Testis (tissue), 3 donors: ENCODE data around the gene PPP1R13B. TPM values are rescaled to one million over a fixed set of nuclear protein-coding genes. Genes with fewer than 3 reads are reported as not detected.

ENCODE experiments used
- DNase-seq: peaks from one replicate; pipeline ENCODE4 v3.0.0-alpha.2; 2019
- H3K27ac ChIP-seq, 2 donors: fragments of 200-600 bp; sonication (generic); one replicate each; pipeline ENCODE4 v1.5.1; 2019
- H3K27me3 ChIP-seq: fragments of 200-600 bp; sonication (generic); one replicate; pipeline ENCODE4 v1.5.1; 2019
- H3K36me3 ChIP-seq: fragments of 200-600 bp; sonication (generic); one replicate; pipeline ENCODE4 v1.5.1; 2017; ENCODE audit warnings: low read depth; ENCODE audit errors: missing control alignments
- H3K4me1 ChIP-seq: fragments of 200-600 bp; sonication (generic); one replicate; pipeline ENCODE4 v1.5.1; 2019
- H3K4me3 ChIP-seq, 2 donors: fragments of 200-600 bp; sonication (generic); one replicate each; pipeline ENCODE4 v1.5.1; 2017 to 2019
- H3K9me3 ChIP-seq: fragments of 200-600 bp; sonication (generic); one replicate; pipeline ENCODE4 v1.5.1; 2017
- CTCF ChIP-seq, 3 experiments: fragments of 450-650 bp in 2 of 3; fragments of 200-600 bp in 1 of 3; sonication (generic) in 1 of 3; IDR thresholded peaks; one replicate each; pipeline ENCODE4 v1.5.1; 2016 to 2019; ENCODE audit warnings: antibody characterized with exemption in 3 of 3, mild to moderate bottlenecking in 2 of 3, moderate library complexity in 1 of 3
- POLR2A ChIP-seq: fragments of 450-650 bp; IDR thresholded peaks from one replicate; pipeline ENCODE4 v1.6.1; 2017; ENCODE audit warnings: antibody characterized with exemption, mild to moderate bottlenecking, moderate library complexity
- WGBS, 2 donors: methylation state at CpG; one replicate each; pipeline ENCODE4 v1.1.5; 2018; 5-methylcytosine and 5-hydroxymethylcytosine counted together
- intact Hi-C: fragments of 100-400 bp; cut with DNase I; formaldehyde crosslinking; loops from one replicate; pipeline ENCODE4 v1.15.1; 2023; ENCODE audit warnings: low total_unique reads
- polyA plus RNA-seq: library from polyadenylated mRNA; stranded (reverse); fragments of 350-450 nt; fragmentation: Illumina TruSeq; extraction: RNeasy Lipid Tissue Mini Kit (QIAGEN cat#74804); gene quantifications from one replicate; pipeline ENCODE4 v1.2.3, GENCODE V29; 2014; ENCODE audit warnings: low read depth, low replicate concordance; ENCODE audit not compliant: insufficient read depth
- total RNA-seq, 2 donors: library from RNA; depleted of rRNA; stranded (reverse); fragments of >200 nt; gene quantifications; one replicate each; pipeline ENCODE4 v1.2.3, GENCODE V29; 2016

The PPP1R13B gene
- total and polyA plus RNA-seq, 3 donors from 2014 or later: 73.1 to 89.2 (median 82.4) TPM

GRCh38 chr14:103729496-103730448 is 117.6 kb downstream of the PPP1R13B start:
- intact Hi-C loops: no loop called here
- no peak for TF ChIP-seq POLR2A
- TF ChIP-seq CTCF (IDR thresholded peaks at IDR 0.05): no peak
- peaks cover 39% of the 10 kb centered on the region for H3K4me1 ChIP-seq
- H3K27me3 ChIP-seq: no peaks in the 10 kb centered on the region
- WGBS, 2 donors: 68 to 70% methylated on average over 22 to 24 of the region's 24 CpGs
- H3K36me3 ChIP-seq: no peaks in the 10 kb centered on the region
- no peak overlapping the region for H3K4me3 ChIP-seq
- no peaks in the 10 kb centered on the region for H3K9me3 ChIP-seq
- no peak for DNase-seq
- H3K27ac ChIP-seq: peak overlapping the region in 1 of 2 donors; percentile 36

- DNase-seq: no peak
- Histone ChIP-seq H3K4me3 (no peak overlapping the region), H3K36me3 (no peaks in the 10 kb centered on the region), H3K4me1 (peaks cover 46% of the 10 kb centered on the region), H3K27me3 (no peaks in the 10 kb centered on the region), H3K9me3 (no peaks in the 10 kb centered on the region), H3K27ac (no peak overlapping the region)
- intact Hi-C loops: no loop called here
- 68 to 73% methylated on average over 12 of the region's 12 CpGs for WGBS, 2 donors
- TF ChIP-seq CTCF (IDR thresholded peaks at IDR 0.05): no peak
- no peak for TF ChIP-seq POLR2A
These were observed 118.7 kb downstream of the PPP1R13B start for GRCh38 chr14:103728721-103729120.

- Histone ChIP-seq H3K27me3 (no peaks in the 10 kb centered on the region), H3K9me3 (no peaks in the 10 kb centered on the region), H3K4me1 (peaks cover 52% of the 10 kb centered on the region), H3K27ac (no peak overlapping the region), H3K36me3 (no peaks in the 10 kb centered on the region), H3K4me3 (peak overlapping the region in 1 of 2 donors; percentile 11)
- TF ChIP-seq CTCF (IDR thresholded peaks at IDR 0.05) (no peak), POLR2A (no peak)
- DNase-seq: no peak
- 58 to 62% methylated on average over 17 to 19 of the region's 19 CpGs for WGBS, 2 donors
- intact Hi-C loops: no loop called here
These were observed 119.2 kb downstream of the PPP1R13B start for GRCh38 chr14:103728141-103728540.

- Histone ChIP-seq H3K9me3 (no peaks in the 10 kb centered on the region), H3K36me3 (no peaks in the 10 kb centered on the region), H3K27ac (no peak overlapping the region), H3K4me3 (peak overlapping the region in 1 of 2 donors; percentile 11), H3K4me1 (peaks cover 59% of the 10 kb centered on the region), H3K27me3 (no peaks in the 10 kb centered on the region)
- WGBS, 2 donors: 70 to 78% methylated on average over 24 to 53 of the region's 53 CpGs
- TF ChIP-seq CTCF (IDR thresholded peaks at IDR 0.05): no peak
- no peak for TF ChIP-seq POLR2A
- intact Hi-C loops: no loop called here
- DNase-seq: no peak
These were observed 119.9 kb downstream of the PPP1R13B start for GRCh38 chr14:103727313-103727980.
